GM19395 (cell line): ENCODE measurements around the gene MYO1C.
"Not testable (repeated sequence)": the region's sequence is repeated elsewhere in the genome, so short reads cannot be mapped to it uniquely, and the experiment has no call there.

ENCODE experiments used
- ATAC-seq: cut with Tn5 transposase; IDR thresholded peaks from one replicate; pipeline ENCODE4 v1.9.1; 2021; ENCODE audit warnings: mild to moderate bottlenecking, moderate library complexity; ENCODE audit not compliant: unreplicated experiment

The MYO1C gene

GRCh38 chr17:1492249-1493206 is at the start of gene MYO1C:
Gene MYO1C (minus strand): TSS chr17:1492686. CDS start chr17:1492487, 199 bp downstream.
- ATAC-seq, result no peak

GRCh38 chr17:1541367-1541904 is 49.0 kb upstream of the MYO1C start:
- ATAC-seq, result no peak

- no peak for ATAC-seq
Measured at GRCh38 chr17:1539811-1540210, 47.3 kb upstream of the MYO1C start.

GRCh38 chr17:1535737-1536136 is 43.3 kb upstream of the MYO1C start:
- no peak for ATAC-seq

- no peak for ATAC-seq
Measured at GRCh38 chr17:1533661-1534325, 41.3 kb upstream of the MYO1C start.

- no peak for ATAC-seq
Measured at GRCh38 chr17:1532836-1533602, 40.5 kb upstream of the MYO1C start.

GRCh38 chr17:1529863-1530262 is 37.4 kb upstream of the MYO1C start:
- ATAC-seq, result no peak

- ATAC-seq, result not testable (repeated sequence)
Measured at GRCh38 chr17:1526876-1527275, 34.4 kb upstream of the MYO1C start.

- ATAC-seq, result no peak
Measured at GRCh38 chr17:1522626-1523025, 30.1 kb upstream of the MYO1C start.

- ATAC-seq, result no peak
Measured at GRCh38 chr17:1521086-1521640, 28.7 kb upstream of the MYO1C start.

- no peak for ATAC-seq
Measured at GRCh38 chr17:1519678-1520077, 27.2 kb upstream of the MYO1C start.

- ATAC-seq, result no peak
Measured at GRCh38 chr17:1518410-1518809, 25.9 kb upstream of the MYO1C start.

GRCh38 chr17:1516388-1517161 is 24.1 kb upstream of the MYO1C start, which contains the start of gene INPP5K:
Gene INPP5K (minus strand): TSS chr17:1516612. CDS start chr17:1516499, 113 bp downstream.
- ATAC-seq, result peak; percentile 82

GRCh38 chr17:1515640-1516387 is 23.3 kb upstream of the MYO1C start:
- ATAC-seq, result peak; percentile 31

- no peak for ATAC-seq
Measured at GRCh38 chr17:1512351-1512750, 19.9 kb upstream of the MYO1C start.

GRCh38 chr17:1511756-1512321 is 19.4 kb upstream of the MYO1C start:
- ATAC-seq, result no peak

- ATAC-seq, result no peak
Measured at GRCh38 chr17:1511290-1511689, 18.8 kb upstream of the MYO1C start.

- no peak for ATAC-seq
Measured at GRCh38 chr17:1509290-1509881, 16.9 kb upstream of the MYO1C start.
